Fibroblast of the aortic adventitia (primary cell): Measurements from ENCODE around the gene REEP5. TPM values are rescaled to one million over a fixed set of nuclear protein-coding genes. Genes with fewer than 3 reads are reported as not detected.
"Not testable (repeated sequence)": the region's sequence is repeated elsewhere in the genome, so short reads cannot be mapped to it uniquely, and the experiment has no call there.

ENCODE experiments used
- DNase-seq: peaks from one replicate; pipeline ENCODE4 v3.0.0-alpha.2; 2010; ENCODE audit warnings: low read depth
- H3K4me3 ChIP-seq: 2 replicates; pipeline ENCODE4 v1.5.1; 2011; ENCODE audit warnings: low read depth, mild to moderate bottlenecking, control low read depth, low read length, moderate library complexity
- CTCF ChIP-seq: IDR thresholded peaks from 2 replicates; pipeline ENCODE4 v1.5.1; 2011; ENCODE audit warnings: mild to moderate bottlenecking, low read length, control low read depth, inconsistent platforms; ENCODE audit not compliant: insufficient read depth
- total RNA-seq: library from RNA; depleted of rRNA; stranded (reverse); fragments of >200 nt; gene quantifications from 2 replicates; pipeline ENCODE4 v1.2.3, GENCODE V29; 2012; ENCODE audit warnings: low replicate concordance

REEP5 gene
- total RNA-seq, 1 donor = 60.0 TPM

- no peak for TF ChIP-seq CTCF
- DNase-seq = no peak
- no peak overlapping the region for H3K4me3 ChIP-seq
Measured at GRCh38 chr5:112960863-112961504, 39.0 kb upstream of the REEP5 start.

GRCh38 chr5:112960315-112960714 is 38.3 kb upstream of the REEP5 start:
- H3K4me3 ChIP-seq = no peak overlapping the region
- no peak for TF ChIP-seq CTCF
- no peak for DNase-seq

GRCh38 chr5:112959872-112960271 is 37.8 kb upstream of the REEP5 start:
- not testable (repeated sequence) for H3K4me3 ChIP-seq
- DNase-seq = peak; percentile 81

- H3K4me3 ChIP-seq = peak overlapping the region; percentile 1
- DNase-seq = peak; percentile 96
- no peak for TF ChIP-seq CTCF
Measured at GRCh38 chr5:112958093-112959088, 36.4 kb upstream of the REEP5 start.

- no peak for DNase-seq
- no peak for TF ChIP-seq CTCF
- no peak overlapping the region for H3K4me3 ChIP-seq
Measured at GRCh38 chr5:112957036-112957808, 35.2 kb upstream of the REEP5 start.

GRCh38 chr5:112956606-112957005 is 34.6 kb upstream of the REEP5 start:
- H3K4me3 ChIP-seq = no peak overlapping the region
- DNase-seq = peak; percentile 40
- no peak for TF ChIP-seq CTCF
